Testis (tissue), 2 donors: ENCODE measurements around the gene FOXN4.

Experiments
- POLR2A ChIP-seq: fragments of 450-650 bp; IDR thresholded peaks from one replicate; pipeline ENCODE4 v1.6.1; 2017; ENCODE audit warnings: antibody characterized with exemption, mild to moderate bottlenecking, moderate library complexity
- TF ChIP-seq, protein P1 (sequence below), 3 experiments: fragments of 450-650 bp in 2 of 3; fragments of 200-600 bp in 1 of 3; sonication (generic) in 1 of 3; IDR thresholded peaks; one replicate each; pipeline ENCODE4 v1.5.1; 2016 to 2019; ENCODE audit warnings: antibody characterized with exemption in 3 of 3, mild to moderate bottlenecking in 2 of 3, moderate library complexity in 1 of 3

DNA sequence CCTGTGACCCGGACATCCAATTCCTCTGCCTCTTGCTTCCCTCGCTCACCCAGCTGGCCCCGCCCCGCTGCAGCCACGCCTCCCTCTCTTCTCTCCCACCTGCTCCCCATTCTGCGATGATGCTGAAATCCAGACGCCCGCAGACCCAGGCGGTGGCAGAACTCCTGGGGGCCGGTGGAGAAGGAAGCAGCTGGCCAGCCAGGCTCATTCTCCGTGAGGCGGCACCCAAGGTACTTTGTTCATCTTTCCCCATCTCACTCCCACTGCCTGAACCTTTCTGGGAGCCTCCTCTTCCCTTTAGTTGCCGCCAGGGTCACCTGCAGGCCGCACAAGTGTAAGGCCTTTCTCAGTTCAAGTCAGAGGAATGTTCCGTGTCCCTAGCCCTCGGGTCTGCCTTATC lies 35.7 kb downstream of the FOXN4 start:
- TF ChIP-seq, protein P1, sequence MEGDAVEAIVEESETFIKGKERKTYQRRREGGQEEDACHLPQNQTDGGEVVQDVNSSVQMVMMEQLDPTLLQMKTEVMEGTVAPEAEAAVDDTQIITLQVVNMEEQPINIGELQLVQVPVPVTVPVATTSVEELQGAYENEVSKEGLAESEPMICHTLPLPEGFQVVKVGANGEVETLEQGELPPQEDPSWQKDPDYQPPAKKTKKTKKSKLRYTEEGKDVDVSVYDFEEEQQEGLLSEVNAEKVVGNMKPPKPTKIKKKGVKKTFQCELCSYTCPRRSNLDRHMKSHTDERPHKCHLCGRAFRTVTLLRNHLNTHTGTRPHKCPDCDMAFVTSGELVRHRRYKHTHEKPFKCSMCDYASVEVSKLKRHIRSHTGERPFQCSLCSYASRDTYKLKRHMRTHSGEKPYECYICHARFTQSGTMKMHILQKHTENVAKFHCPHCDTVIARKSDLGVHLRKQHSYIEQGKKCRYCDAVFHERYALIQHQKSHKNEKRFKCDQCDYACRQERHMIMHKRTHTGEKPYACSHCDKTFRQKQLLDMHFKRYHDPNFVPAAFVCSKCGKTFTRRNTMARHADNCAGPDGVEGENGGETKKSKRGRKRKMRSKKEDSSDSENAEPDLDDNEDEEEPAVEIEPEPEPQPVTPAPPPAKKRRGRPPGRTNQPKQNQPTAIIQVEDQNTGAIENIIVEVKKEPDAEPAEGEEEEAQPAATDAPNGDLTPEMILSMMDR (IDR thresholded peaks at IDR 0.05): no peak
- TF ChIP-seq POLR2A: no peak
